Fibroblast of lung (primary cell): ENCODE results near the gene MEIOB. TPM values are rescaled to one million over a fixed set of nuclear protein-coding genes. Genes with fewer than 3 reads are reported as not detected.

Source experiments
- DNase-seq, 2 donors: peaks; one replicate each; pipeline versions ENCODE4 v3.0.0 to v3.0.0-alpha.2; 2010; ENCODE audit warnings: low read depth in 2 of 2
- H2AFZ ChIP-seq: 2 replicates; pipeline ENCODE4 v1.5.1; 2012; ENCODE audit warnings: low read length, control low read depth, inconsistent platforms
- H3K27ac ChIP-seq: 2 replicates; pipeline ENCODE4 v1.5.1; 2011; ENCODE audit warnings: low read length, control low read depth; ENCODE audit not compliant: insufficient read depth
- H3K27me3 ChIP-seq: 2 replicates; pipeline ENCODE4 v1.5.1; 2011; ENCODE audit warnings: mild to moderate bottlenecking, low read length; ENCODE audit not compliant: control insufficient read depth, insufficient read depth
- H3K36me3 ChIP-seq: 2 replicates; pipeline ENCODE4 v1.5.1; 2011; ENCODE audit warnings: low read length; ENCODE audit not compliant: control insufficient read depth, insufficient read depth
- H3K4me1 ChIP-seq: 2 replicates; pipeline ENCODE4 v1.5.1; 2011; ENCODE audit warnings: low read length; ENCODE audit not compliant: control insufficient read depth, insufficient read depth; ENCODE audit errors: extremely low read depth
- H3K4me2 ChIP-seq: 2 replicates; pipeline ENCODE4 v1.5.1; 2011; ENCODE audit warnings: low read length, control low read depth; ENCODE audit not compliant: insufficient read depth; ENCODE audit errors: extremely low read depth
- H3K4me3 ChIP-seq, 4 experiments: fragments of 200-600 bp in 1 of 4; sonication (generic) in 1 of 4; replicated peaks in 1 of 4; 2 replicates each; pipeline ENCODE4 v1.5.1; 2011 to 2016; ENCODE audit warnings: low read length in 4 of 4, low read depth in 3 of 4, mild to moderate bottlenecking in 3 of 4, control low read depth in 2 of 4, inconsistent platforms in 1 of 4, mixed read lengths in 1 of 4; ENCODE audit not compliant: insufficient read depth in 1 of 4; ENCODE audit errors: control extremely low read depth in 1 of 4
- H3K79me2 ChIP-seq: 2 replicates; pipeline ENCODE4 v1.5.1; 2012; ENCODE audit warnings: mild to moderate bottlenecking, low read length, inconsistent platforms; ENCODE audit not compliant: control insufficient read depth, insufficient read depth
- H3K9ac ChIP-seq: 2 replicates; pipeline ENCODE4 v1.5.1; 2011; ENCODE audit warnings: mild to moderate bottlenecking, low read length, control low read depth; ENCODE audit not compliant: insufficient read depth
- H3K9me3 ChIP-seq: 2 replicates; pipeline ENCODE4 v1.5.1; 2012; ENCODE audit warnings: low read depth, low read length; ENCODE audit not compliant: control insufficient read depth, insufficient read depth
- H4K20me1 ChIP-seq: 2 replicates; pipeline ENCODE4 v1.5.1; 2011; ENCODE audit warnings: low read length; ENCODE audit not compliant: control insufficient read depth, insufficient read depth; ENCODE audit errors: extremely low read depth
- EZH2 ChIP-seq: IDR thresholded peaks from 2 replicates; pipeline ENCODE4 v1.5.1; 2012; ENCODE audit warnings: low read length, control low read depth, mild to moderate bottlenecking; ENCODE audit errors: missing control alignments
- polyA plus RNA-seq, 2 donors: library from polyadenylated mRNA; depleted of rRNA in 1 of 2; stranded (reverse) in 1 of 2; unstranded in 1 of 2; fragments of >200 nt; gene quantifications; 2 replicates each; pipeline ENCODE4 v1.2.1, GENCODE V29; 2011 to 2012; ENCODE audit warnings: missing spikeins in 1 of 2
- total RNA-seq: library from RNA; depleted of rRNA; stranded (reverse); fragments of >200 nt; gene quantifications from 2 replicates; pipeline ENCODE4 v1.2.1, GENCODE V29; 2014
- TF ChIP-seq, protein P1 (sequence below), 2 donors: IDR thresholded peaks in 1 of 2; conservative IDR thresholded peaks in 1 of 2; 1 replicate in 1 of 2; 2 replicates in 1 of 2; pipeline ENCODE4 v1.5.1; 2011 to 2012; ENCODE audit warnings: low read length in 2 of 2, control low read depth in 1 of 2, inconsistent platforms in 1 of 2, low read depth in 1 of 2, mild to moderate bottlenecking in 1 of 2

Gene MEIOB
- total and polyA plus RNA-seq, 2 donors (not counting 1 experiment from before 2014, with no cell fraction given), result not detected

DNA sequence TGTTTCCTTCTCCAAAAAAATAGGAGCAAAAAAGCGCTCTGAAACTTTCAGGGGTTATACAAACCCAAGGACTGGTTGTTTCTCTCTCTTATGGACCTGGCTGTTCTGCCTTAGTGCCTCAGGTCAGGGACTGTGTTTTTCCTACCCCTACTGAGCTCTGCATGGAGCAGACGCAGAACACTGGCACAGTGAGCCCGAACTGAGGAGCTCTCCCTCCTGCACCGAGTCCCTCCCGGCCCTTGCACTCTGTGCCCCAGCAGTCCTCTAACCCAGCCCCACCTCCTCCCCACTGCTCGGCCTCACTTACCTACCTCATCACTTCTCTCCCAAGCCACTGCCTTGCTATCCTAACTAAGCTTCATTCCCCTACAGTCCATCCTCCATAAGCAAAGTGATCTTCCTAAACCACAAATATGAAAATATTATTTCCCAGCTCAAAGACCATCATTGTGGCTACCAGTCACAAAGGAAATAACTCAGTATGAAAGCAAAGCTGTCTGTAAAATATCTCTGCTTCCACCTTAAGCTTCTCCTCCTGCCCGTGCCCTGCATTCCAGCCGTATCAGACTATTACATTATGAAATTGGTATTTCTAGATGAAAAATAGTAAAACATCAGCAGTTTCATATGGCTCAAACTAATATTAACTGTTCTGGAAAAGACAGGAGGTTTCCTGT, 13.6 kb downstream of the MEIOB start:
- no peaks in the 10 kb centered on the region for H3K4me1 ChIP-seq
- no peak overlapping the region for H3K9ac ChIP-seq
- no peak overlapping the region for H3K4me3 ChIP-seq
- no peak overlapping the region for H2AFZ ChIP-seq
- H4K20me1 ChIP-seq, result no peaks in the 10 kb centered on the region
- H3K79me2 ChIP-seq, result no peaks in the 10 kb centered on the region
- DNase-seq, result peak in 1 of 2 donors; percentile 15
- peaks cover 33% of the 10 kb centered on the region for H3K27me3 ChIP-seq
- H3K4me2 ChIP-seq, result no peak overlapping the region
- H3K27ac ChIP-seq, result no peak overlapping the region
- no peaks in the 10 kb centered on the region for H3K9me3 ChIP-seq
- H3K36me3 ChIP-seq, result no peaks in the 10 kb centered on the region
- TF ChIP-seq, protein P1, sequence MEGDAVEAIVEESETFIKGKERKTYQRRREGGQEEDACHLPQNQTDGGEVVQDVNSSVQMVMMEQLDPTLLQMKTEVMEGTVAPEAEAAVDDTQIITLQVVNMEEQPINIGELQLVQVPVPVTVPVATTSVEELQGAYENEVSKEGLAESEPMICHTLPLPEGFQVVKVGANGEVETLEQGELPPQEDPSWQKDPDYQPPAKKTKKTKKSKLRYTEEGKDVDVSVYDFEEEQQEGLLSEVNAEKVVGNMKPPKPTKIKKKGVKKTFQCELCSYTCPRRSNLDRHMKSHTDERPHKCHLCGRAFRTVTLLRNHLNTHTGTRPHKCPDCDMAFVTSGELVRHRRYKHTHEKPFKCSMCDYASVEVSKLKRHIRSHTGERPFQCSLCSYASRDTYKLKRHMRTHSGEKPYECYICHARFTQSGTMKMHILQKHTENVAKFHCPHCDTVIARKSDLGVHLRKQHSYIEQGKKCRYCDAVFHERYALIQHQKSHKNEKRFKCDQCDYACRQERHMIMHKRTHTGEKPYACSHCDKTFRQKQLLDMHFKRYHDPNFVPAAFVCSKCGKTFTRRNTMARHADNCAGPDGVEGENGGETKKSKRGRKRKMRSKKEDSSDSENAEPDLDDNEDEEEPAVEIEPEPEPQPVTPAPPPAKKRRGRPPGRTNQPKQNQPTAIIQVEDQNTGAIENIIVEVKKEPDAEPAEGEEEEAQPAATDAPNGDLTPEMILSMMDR (conservative IDR thresholded peaks at IDR 0.05 in 1 of 2, IDR thresholded peaks at IDR 0.05 in 1 of 2; ENCODE audit: low read depth in 1 of 2, low read length in 2 of 2), result no peak
- no peak for TF ChIP-seq EZH2

DNA sequence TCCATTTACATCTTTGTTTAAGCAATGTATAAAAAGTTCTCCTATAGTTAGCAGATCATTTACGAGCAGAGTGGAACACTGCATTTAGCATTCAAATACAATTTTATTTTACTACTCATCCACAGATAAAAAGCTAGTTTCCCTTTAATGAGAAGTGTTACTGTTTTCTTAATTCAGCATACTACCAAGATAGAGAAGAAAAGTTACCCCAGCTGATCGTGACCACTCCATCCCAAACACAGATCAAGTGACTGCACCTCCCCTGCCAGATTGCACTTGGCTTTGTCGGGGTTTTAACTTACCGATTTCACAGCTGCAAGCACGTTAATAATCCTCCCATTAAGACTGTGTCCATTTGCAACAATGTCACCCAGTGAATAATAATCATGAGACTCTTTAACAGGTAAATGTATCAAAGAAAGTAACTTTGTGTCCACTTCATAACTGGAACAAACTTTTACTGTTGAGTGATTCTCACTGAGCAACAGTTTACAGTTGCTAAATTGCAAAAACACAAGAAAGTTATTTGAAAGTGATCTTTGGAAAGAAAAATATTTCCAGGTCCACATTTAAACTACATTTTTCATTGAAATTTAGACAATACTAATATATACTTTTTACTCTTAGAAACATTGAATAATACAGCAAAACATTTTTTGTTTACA, 14.4 kb downstream of the MEIOB start:
- TF ChIP-seq, protein P1 (conservative IDR thresholded peaks at IDR 0.05 in 1 of 2, IDR thresholded peaks at IDR 0.05 in 1 of 2; ENCODE audit: low read depth in 1 of 2, low read length in 2 of 2), result no peak
- TF ChIP-seq EZH2, result no peak
- H3K9me3 ChIP-seq, result no peaks in the 10 kb centered on the region
- no peak for DNase-seq
- no peaks in the 10 kb centered on the region for H4K20me1 ChIP-seq
- no peak overlapping the region for H3K9ac ChIP-seq
- no peak overlapping the region for H3K27ac ChIP-seq
- H3K4me3 ChIP-seq, result no peak overlapping the region
- H3K36me3 ChIP-seq, result no peaks in the 10 kb centered on the region
- no peaks in the 10 kb centered on the region for H3K79me2 ChIP-seq
- H3K4me2 ChIP-seq, result no peak overlapping the region
- H3K27me3 ChIP-seq, result peaks cover 35% of the 10 kb centered on the region
- no peak overlapping the region for H2AFZ ChIP-seq
- H3K4me1 ChIP-seq, result no peaks in the 10 kb centered on the region

DNA sequence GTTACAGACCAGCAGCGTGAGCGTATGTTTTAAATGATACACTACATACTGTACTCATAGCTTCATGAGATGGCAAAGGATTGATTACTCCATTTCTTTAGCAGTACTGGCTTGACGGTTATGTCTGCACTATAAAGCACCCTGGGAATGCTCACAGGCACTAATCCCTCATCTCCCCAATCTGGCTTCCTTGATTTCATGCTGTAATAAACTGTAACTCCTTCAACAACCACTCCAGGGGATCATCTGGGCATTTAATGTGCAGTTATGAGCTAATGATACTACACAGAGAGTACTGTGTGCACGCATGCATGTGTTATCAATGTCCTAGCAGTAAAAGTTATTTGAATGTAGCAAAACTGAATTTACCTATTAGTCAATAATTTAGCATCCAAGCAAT, 20.2 kb downstream of the MEIOB start:
- Histone ChIP-seq H2AFZ (no peak overlapping the region), H3K27me3 (peaks cover 15% of the 10 kb centered on the region), H3K4me1 (no peaks in the 10 kb centered on the region)

More for the DNA sequence above, 20.2 kb downstream of the MEIOB start:
- DNase-seq, result no peak
- Histone ChIP-seq H3K4me3 (no peak overlapping the region), H4K20me1 (no peaks in the 10 kb centered on the region), H3K4me2 (no peak overlapping the region), H3K27ac (no peak overlapping the region), H3K36me3 (no peaks in the 10 kb centered on the region), H3K9me3 (no peaks in the 10 kb centered on the region), H3K79me2 (no peaks in the 10 kb centered on the region), H3K9ac (no peak overlapping the region)
- TF ChIP-seq, protein P1 (conservative IDR thresholded peaks at IDR 0.05 in 1 of 2, IDR thresholded peaks at IDR 0.05 in 1 of 2; ENCODE audit: low read depth in 1 of 2, low read length in 2 of 2), result no peak
- no peak for TF ChIP-seq EZH2
